Caco-2 (cell line): ENCODE data around the gene ZBTB7A. TPM values are rescaled to one million over a fixed set of nuclear protein-coding genes. Genes with fewer than 3 reads are reported as not detected.

ENCODE experiments used
- BruUV-seq: library from RNA; stranded (reverse); fragments of 400-500 nt; replicated peaks from 2 replicates; lab custom pipeline; 2021; lab: Mats Ljungman, UMichigan
- CTCF ChIA-PET: fragments of 300-600 bp; sonication (Branson Sonifier 250); formaldehyde crosslinking; loops from one replicate; lab custom pipeline; 2022; ENCODE audit warnings: antibody characterized with exemption; lab: Charles Lee
- POLR2A ChIA-PET: fragments of 300-600 bp; sonication (Branson Sonifier 250); formaldehyde crosslinking; loops from one replicate; lab custom pipeline; 2022; ENCODE audit warnings: antibody characterized with exemption; lab: Charles Lee
- DNase-seq, 2 experiments: peaks; one replicate each; pipeline versions ENCODE4 v3.0.0 to v3.0.0-alpha.2; 2020 to 2022
- H3K27me3 ChIP-seq: replicated peaks from 2 replicates; pipeline ENCODE4 v1.6.0; 2011; ENCODE audit warnings: low read length; ENCODE audit not compliant: control insufficient read depth, insufficient read depth
- H3K36me3 ChIP-seq: 2 replicates; pipeline ENCODE4 v1.5.1; 2011; ENCODE audit warnings: low read length; ENCODE audit not compliant: control insufficient read depth, insufficient read depth
- H3K4me1 ChIP-seq: fragments of 250-450 bp; sonication (Bioruptor Pico); 2 replicates; pipeline ENCODE4 v1.5.1; 2020; ENCODE audit warnings: mild to moderate bottlenecking
- H3K4me3 ChIP-seq: 2 replicates; pipeline ENCODE4 v1.5.1; 2011; ENCODE audit warnings: low read depth, mild to moderate bottlenecking, control low read depth, low read length
- H3K9me3 ChIP-seq: fragments of 250-450 bp; sonication (Bioruptor Pico); 2 replicates; pipeline ENCODE4 v1.5.1; 2020; ENCODE audit warnings: mild to moderate bottlenecking, moderate library complexity
- H3K27ac Mint-ChIP-seq: one replicate; pipeline ENCODE4 v1.8.0; 2022; ENCODE audit warnings: mixed read lengths; ENCODE audit not compliant: unreplicated experiment
- H3K27me3 Mint-ChIP-seq: one replicate; pipeline ENCODE4 v1.8.0; 2022; ENCODE audit warnings: mixed read lengths; ENCODE audit not compliant: insufficient read depth, unreplicated experiment
- H3K36me3 Mint-ChIP-seq: one replicate; pipeline ENCODE4 v1.8.0; 2022; ENCODE audit warnings: mild to moderate bottlenecking, mixed read lengths; ENCODE audit not compliant: insufficient read depth, unreplicated experiment
- H3K4me1 Mint-ChIP-seq: one replicate; pipeline ENCODE4 v1.8.0; 2022; ENCODE audit warnings: low read depth, mixed read lengths; ENCODE audit not compliant: unreplicated experiment
- H3K4me3 Mint-ChIP-seq: one replicate; pipeline ENCODE4 v1.8.0; 2022; ENCODE audit warnings: mild to moderate bottlenecking, moderate library complexity, mixed read lengths; ENCODE audit not compliant: unreplicated experiment
- H3K9me3 Mint-ChIP-seq: one replicate; pipeline ENCODE4 v1.8.0; 2022; ENCODE audit warnings: mixed read lengths; ENCODE audit not compliant: unreplicated experiment
- CTCF ChIP-seq, 2 experiments: fragments of 200-600 bp in 1 of 2; IDR thresholded peaks; 1 replicate in 1 of 2; 2 replicates in 1 of 2; pipeline versions ENCODE4 v1.5.1 to v1.8.0; 2011 to 2022; ENCODE audit warnings: antibody characterized with exemption in 1 of 2, control low read depth in 1 of 2, inconsistent platforms in 1 of 2, low read depth in 1 of 2, low read length in 1 of 2, mild to moderate bottlenecking in 1 of 2, moderate library complexity in 1 of 2; ENCODE audit not compliant: insufficient read depth in 1 of 2, severe bottlenecking in 1 of 2, unreplicated experiment in 1 of 2
- intact Hi-C: fragments of 100-400 bp; cut with micrococcal nuclease; formaldehyde crosslinking; loops from one replicate; pipeline ENCODE4 v1.10.0; 2022; ENCODE audit not compliant: unreplicated experiment
- total RNA-seq: library from RNA; stranded (reverse); gene quantifications from 2 replicates; pipeline ENCODE4 v1.2.3, GENCODE V29; 2022

Gene ZBTB7A
- total RNA-seq, 1 experiment from 2014 or later = 11.9 TPM

GRCh38 chr19:4009990-4010807, 56.5 kb downstream of the ZBTB7A start:
- no peak overlapping the region for H3K4me3 Mint-ChIP-seq
- H3K36me3 ChIP-seq = peaks cover 1% of the 10 kb centered on the region
- no peaks in the 10 kb centered on the region for H3K27me3 ChIP-seq
- H3K9me3 ChIP-seq = no peaks in the 10 kb centered on the region
- H3K4me3 ChIP-seq = no peak overlapping the region
- TF ChIP-seq CTCF (IDR thresholded peaks at IDR 0.05; ENCODE audit: insufficient read depth in 1 of 2, low read depth in 1 of 2, low read length in 1 of 2, severe bottlenecking in 1 of 2, unreplicated experiment in 1 of 2) = no peak
- H3K27me3 Mint-ChIP-seq = no peaks in the 10 kb centered on the region
- no TSS peak for BruUV-seq
- peaks cover 19% of the 10 kb centered on the region for H3K36me3 Mint-ChIP-seq
- intact Hi-C loops = loop anchor here (5.0 kb wide), 1 partner anchor 57 kb away; the partner anchor contains the start of gene ZBTB7A
- no peak overlapping the region for H3K27ac Mint-ChIP-seq
- peaks cover 5% of the 10 kb centered on the region for H3K4me1 Mint-ChIP-seq
- peaks cover 4% of the 10 kb centered on the region; the same call in 1 of the 2 replicates for H3K4me1 ChIP-seq
- no peaks in the 10 kb centered on the region for H3K9me3 Mint-ChIP-seq
- DNase-seq = no peak
- ChIA-PET POLR2A (no interaction called here), CTCF (no interaction called here)

DNA sequence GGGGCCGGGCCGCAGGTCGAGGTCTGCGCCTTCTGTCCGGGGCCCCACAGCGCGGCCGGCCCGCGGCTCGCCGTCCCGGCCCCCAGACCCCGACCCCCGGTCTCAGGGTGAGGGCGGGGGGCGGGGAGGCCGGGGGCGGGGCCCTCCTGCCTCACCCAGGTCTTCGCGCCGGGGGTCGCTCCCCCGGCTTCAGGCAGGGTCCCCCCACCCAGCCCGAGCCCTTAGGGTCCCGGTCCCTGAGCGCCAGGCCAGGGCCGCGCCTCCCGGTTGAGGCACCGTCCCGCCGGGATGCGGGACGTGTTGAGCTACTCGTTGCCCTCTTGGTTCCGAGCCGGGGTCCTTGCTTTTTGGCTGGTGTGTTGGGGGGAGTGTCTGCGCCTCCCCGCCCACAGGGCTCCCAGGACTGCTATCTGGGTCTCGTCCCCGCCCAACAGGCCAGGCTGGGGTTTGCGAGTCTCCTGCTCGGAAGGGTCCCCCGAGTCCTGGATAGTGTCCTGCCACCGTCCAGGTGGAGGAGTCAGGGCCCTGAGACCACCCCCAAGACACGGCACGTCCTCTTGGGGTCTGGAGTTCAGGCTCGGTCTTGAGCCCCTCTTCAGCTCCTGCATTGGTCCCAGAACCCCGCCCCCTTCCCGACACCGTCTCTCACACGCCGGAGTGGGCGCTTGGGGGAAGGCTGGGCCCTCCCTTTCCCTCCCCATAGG, 58.7 kb downstream of the ZBTB7A start:
- ChIA-PET POLR2A (interaction anchor here (0.6 to 1.0 kb wide), 3 partner anchors 11 to 24 kb away, joined by 3 to 7 read pairs (median 4); partner anchors contain the start of gene EEF2), CTCF (interaction anchor here (0.5 to 1.4 kb wide), 4 partner anchors 20 to 1464 kb away, joined by 3 to 11 read pairs (median 4); no protein-coding TSS in a partner anchor)
- Mint-ChIP-seq H3K27ac (peak overlapping the region; percentile 78), H3K27me3 (no peaks in the 10 kb centered on the region), H3K4me3 (peak overlapping the region; percentile 86), H3K4me1 (peaks cover 5% of the 10 kb centered on the region), H3K36me3 (peaks cover 13% of the 10 kb centered on the region), H3K9me3 (no peaks in the 10 kb centered on the region)
- Histone ChIP-seq H3K4me3 (peak overlapping the region; percentile 92), H3K36me3 (no peaks in the 10 kb centered on the region; the same call in 1 of the 2 replicates), H3K9me3 (no peaks in the 10 kb centered on the region), H3K4me1 (peaks cover 4% of the 10 kb centered on the region; the same call in 1 of the 2 replicates), H3K27me3 (no peaks in the 10 kb centered on the region)
- DNase-seq = peak in 1 of 2 experiments; percentile 14
- TF ChIP-seq CTCF (IDR thresholded peaks at IDR 0.05; ENCODE audit: insufficient read depth in 1 of 2, low read depth in 1 of 2, low read length in 1 of 2, severe bottlenecking in 1 of 2, unreplicated experiment in 1 of 2) = no peak
- intact Hi-C loops = loop anchor here (5.0 kb wide), 1 partner anchor 59 kb away; the partner anchor contains the start of gene ZBTB7A
- no TSS peak for BruUV-seq
